ACHN (cell line): ENCODE measurements around the gene TTYH2.
A peak's percentile ranks its signal among the peaks of the same experiment; 100 is the strongest.

Experiments
- DNase-seq: peaks from one replicate; pipeline ENCODE4 v3.0.0-alpha.2; 2015
- in situ Hi-C: cut with HindIII; loops from 2 replicates; pipeline ENCODE4 v1.10.0; 2017; ENCODE audit warnings: low sequenced_read_pairs, low pct_ligation_motif_present, low pct_unique_long_range_greater_than_20kb

Gene TTYH2

DNA sequence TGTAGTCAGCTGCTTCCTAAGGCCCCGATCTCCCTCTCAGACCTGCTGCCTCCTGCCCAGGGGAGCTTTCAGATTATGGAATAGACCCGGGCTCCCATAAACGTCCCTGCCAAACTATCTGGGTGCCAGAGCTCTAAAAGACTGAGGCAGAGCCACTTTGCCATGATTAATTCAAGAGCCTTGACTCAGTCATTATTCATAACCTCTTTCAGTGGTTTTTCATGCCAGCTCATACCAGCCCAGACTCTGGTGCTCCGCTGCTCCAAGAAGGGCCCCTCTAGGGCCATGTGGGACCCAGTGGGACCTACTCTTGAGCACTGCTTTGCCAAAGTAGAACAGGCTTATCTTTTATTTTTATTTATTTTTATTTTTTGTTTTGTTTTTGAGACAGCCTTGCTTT, 84.6 kb downstream of the TTYH2 start:
- peak; percentile 51 for DNase-seq
- in situ Hi-C loops: no loop called here

GRCh38 chr17:74298778-74299177, 85.4 kb downstream of the TTYH2 start:
- in situ Hi-C loops: no loop called here
- DNase-seq: no peak

- in situ Hi-C loops: no loop called here
- DNase-seq: no peak
These were observed 86.0 kb downstream of the TTYH2 start for GRCh38 chr17:74299226-74300009.

GRCh38 chr17:74303305-74303704, 89.9 kb downstream of the TTYH2 start:
- in situ Hi-C loops: no loop called here
- DNase-seq: no peak

DNA sequence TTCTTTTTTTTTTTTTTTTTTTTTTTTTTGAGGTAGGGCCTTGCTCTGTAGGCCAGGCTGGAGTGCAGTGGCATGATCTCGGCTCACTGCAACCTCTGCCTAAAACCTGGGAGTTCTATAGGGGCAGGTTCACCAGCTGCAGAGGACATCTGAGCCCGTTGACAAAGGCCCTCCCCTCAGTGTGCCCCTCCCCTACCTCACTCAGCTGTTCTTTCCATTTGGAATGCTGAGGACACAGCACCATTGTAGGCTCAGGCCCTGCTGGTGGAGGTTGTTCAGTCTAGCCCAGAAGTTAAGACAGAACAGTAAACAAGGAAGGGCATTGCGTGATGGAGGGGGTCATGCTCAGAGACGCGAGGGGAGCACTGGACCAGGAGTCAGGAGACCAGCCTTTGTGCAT, 90.8 kb downstream of the TTYH2 start:
- in situ Hi-C loops: no loop called here
- DNase-seq: no peak

DNA sequence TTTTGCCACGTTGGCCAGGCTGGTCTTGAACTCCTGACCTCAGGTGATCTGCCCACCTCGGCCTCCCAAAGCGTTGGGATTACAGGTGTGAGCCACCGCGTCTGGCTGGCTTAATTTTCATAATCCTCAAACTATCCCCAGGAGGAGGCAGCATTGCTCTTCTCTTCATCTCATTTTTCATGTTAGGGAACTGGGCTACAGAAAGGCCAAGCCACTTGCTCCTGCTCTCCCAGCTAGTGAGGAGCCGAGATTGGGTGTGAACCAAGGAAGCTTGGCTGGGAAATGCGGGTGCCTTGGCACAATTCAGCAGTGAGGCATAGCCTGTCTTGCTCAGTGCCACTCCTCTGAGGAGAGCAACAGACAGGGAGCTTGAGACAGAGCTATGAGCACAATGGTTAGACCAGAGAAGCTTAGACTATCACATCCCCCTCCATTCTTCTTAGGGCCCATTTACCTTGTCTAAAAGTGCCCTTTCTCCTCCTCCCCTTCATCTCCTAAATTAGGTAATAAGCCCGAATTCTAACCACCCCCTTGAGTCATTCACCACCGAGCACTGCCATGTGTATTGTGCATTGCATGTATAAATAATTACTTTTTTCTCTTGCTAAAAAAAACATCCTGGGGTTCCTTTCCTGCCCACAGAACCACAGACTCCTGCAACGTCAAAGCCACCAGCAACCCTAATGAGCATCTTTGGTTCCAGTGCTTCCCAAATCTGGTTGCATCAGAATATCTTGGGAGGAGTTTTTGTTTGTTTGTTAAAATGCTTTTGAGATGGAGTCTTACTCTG, 92.7 kb downstream of the TTYH2 start:
- in situ Hi-C loops: no loop called here
- no peak for DNase-seq

DNA sequence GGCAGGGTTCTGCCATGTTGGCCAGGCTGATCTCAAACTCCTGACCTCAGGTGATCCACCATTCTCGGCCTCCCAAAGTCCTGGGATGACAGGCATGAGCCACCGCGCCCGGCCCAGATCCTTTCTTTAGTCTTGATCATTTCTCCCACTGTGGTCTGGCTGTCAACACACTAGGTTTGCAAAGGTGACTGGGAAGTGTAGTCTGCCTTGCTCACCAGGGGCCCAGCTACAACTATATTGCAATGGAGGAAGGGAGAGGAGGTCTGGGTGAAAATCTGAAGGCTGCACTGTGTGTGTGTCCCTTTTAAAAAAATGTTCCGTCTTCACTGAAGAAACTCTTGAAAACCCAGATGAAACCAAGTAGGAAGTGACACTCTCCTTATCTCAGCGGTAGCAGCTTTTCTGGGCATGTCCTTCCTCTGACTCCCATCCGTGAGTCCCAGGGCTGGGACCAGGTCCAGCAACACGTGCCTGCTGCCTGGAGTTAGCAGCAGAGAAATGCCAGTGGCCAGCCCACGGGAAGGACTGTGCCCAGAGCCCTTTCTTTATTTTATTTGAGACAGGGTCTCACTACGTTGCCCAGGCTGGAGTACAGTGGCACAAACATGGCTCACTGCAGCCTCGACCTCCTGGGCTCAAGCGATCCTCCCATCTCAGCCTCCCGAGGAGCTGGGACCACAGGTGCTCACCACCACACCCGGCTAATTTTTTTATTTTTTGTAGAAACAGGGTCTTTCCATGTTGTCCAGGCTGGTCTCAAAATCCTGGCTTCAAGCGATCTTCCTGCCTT, 94.8 kb downstream of the TTYH2 start:
- DNase-seq: no peak
- in situ Hi-C loops: no loop called here

DNA sequence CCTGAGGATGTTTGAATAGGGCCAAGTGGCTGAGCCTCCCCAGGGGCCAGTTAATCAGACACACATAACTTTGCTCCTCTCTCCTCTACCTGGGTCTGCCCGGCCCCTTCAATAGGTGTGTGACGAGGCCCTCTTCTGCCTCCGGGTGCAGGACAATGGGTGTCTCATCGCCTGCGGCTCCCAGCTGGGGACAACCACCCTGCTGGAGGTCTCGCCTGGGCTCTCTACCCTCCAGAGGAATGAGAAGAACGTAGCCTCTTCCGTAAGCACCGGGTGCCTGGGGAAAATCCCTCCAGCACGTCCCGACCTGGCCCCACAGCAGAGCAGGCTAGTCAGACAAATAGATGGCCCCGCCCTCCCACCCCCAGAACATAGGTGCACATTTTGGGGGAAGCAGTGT, 96.5 kb downstream of the TTYH2 start:
- no peak for DNase-seq
- in situ Hi-C loops: no loop called here
